ENCODE measurements around the gene MAPKBP1. TPM values are rescaled to one million over a fixed set of nuclear protein-coding genes. Genes with fewer than 3 reads are reported as not detected.
A peak's percentile ranks its signal among the peaks of the same experiment; 100 is the strongest.
"Not testable (repeated sequence)": the region's sequence is repeated elsewhere in the genome, so short reads cannot be mapped to it uniquely, and the experiment has no call there.

MAPKBP1 gene, protein sequence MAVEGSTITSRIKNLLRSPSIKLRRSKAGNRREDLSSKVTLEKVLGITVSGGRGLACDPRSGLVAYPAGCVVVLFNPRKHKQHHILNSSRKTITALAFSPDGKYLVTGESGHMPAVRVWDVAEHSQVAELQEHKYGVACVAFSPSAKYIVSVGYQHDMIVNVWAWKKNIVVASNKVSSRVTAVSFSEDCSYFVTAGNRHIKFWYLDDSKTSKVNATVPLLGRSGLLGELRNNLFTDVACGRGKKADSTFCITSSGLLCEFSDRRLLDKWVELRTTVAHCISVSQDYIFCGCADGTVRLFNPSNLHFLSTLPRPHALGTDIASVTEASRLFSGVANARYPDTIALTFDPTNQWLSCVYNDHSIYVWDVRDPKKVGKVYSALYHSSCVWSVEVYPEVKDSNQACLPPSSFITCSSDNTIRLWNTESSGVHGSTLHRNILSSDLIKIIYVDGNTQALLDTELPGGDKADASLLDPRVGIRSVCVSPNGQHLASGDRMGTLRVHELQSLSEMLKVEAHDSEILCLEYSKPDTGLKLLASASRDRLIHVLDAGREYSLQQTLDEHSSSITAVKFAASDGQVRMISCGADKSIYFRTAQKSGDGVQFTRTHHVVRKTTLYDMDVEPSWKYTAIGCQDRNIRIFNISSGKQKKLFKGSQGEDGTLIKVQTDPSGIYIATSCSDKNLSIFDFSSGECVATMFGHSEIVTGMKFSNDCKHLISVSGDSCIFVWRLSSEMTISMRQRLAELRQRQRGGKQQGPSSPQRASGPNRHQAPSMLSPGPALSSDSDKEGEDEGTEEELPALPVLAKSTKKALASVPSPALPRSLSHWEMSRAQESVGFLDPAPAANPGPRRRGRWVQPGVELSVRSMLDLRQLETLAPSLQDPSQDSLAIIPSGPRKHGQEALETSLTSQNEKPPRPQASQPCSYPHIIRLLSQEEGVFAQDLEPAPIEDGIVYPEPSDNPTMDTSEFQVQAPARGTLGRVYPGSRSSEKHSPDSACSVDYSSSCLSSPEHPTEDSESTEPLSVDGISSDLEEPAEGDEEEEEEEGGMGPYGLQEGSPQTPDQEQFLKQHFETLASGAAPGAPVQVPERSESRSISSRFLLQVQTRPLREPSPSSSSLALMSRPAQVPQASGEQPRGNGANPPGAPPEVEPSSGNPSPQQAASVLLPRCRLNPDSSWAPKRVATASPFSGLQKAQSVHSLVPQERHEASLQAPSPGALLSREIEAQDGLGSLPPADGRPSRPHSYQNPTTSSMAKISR (N-terminal part only)
- total RNA-seq, result 24.8 and 27.1 TPM in 2 replicates

DNA sequence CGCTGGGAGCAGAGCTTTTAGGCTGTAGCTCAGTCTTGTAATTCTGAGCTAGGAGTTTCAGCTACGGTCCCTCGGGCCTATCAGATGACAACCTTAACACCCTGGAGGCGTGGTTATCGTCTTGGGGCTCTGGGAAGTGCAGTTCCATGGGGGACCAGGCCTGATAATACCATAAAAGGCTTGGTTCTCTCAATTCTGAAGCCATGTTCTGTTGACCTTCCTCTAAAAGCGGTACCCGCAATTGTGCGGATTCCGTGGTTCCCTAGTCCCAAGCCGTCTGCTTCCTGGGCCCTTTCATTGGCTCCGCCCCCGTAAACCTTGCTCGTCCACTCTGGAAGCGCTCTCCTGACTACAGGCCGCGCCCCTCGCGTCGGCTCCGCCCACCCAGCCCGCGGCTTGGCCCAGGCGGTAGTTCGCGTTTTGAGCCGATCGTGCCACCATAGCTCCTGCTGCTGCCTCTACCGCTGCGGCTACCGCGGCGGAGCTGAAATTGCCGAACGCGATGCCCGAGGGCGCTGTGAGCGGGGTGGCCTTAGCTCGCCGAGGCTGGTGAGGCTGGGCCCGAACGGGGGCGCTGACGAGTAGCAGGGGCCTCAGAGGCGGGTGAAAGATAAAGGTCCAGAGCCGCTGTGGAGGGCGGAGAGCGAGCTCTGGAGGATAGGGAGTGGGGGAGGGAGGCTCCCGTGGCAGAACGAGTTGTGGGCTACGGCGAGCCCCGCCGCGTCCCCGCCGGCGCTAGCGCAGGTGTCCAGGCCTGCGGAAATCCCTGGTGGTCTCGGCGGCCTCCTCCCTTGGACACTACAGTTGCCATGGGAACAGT, at the start of gene MAPKBP1:
TSS of gene MAPKBP1 (plus strand) at position 423 of the 820 bp plus-strand sequence. CDS start 792 bp downstream, outside the sequence.
- intact Hi-C loops (cut with micrococcal nuclease), result loop anchor here (1.0 to 2.0 kb wide), 5 partner anchors 37 to 197 kb away; partner anchors contain the start of gene JMJD7
- Mint-ChIP-seq H3K9me3 (no peaks in the 10 kb centered on the region), H3K36me3 (ENCODE audit: low read depth) (no peaks in the 10 kb centered on the region), H3K4me1 (peaks cover 49% of the 10 kb centered on the region), H3K4me3 (peak within 1 kb of the TSS; percentile 95), H3K27me3 (no peaks in the 10 kb centered on the region), H3K27ac (peak within 1 kb of the TSS; percentile 94)
- DNase-seq, result peak; percentile 100

- no peak overlapping the region for H3K4me3 Mint-ChIP-seq
- intact Hi-C loops (cut with micrococcal nuclease), result no loop called here
- peaks cover 7% of the 10 kb centered on the region for H3K36me3 Mint-ChIP-seq (ENCODE audit: low read depth)
- no peaks in the 10 kb centered on the region for H3K4me1 Mint-ChIP-seq
- no peak for DNase-seq
- H3K27ac Mint-ChIP-seq, result no peak overlapping the region
- no peaks in the 10 kb centered on the region for H3K9me3 Mint-ChIP-seq
- no peaks in the 10 kb centered on the region for H3K27me3 Mint-ChIP-seq
These were observed 47.1 kb upstream of the MAPKBP1 start for GRCh38 chr15:41727143-41727542.

GRCh38 chr15:41728061-41728460, 46.2 kb upstream of the MAPKBP1 start:
- H3K36me3 Mint-ChIP-seq (ENCODE audit: low read depth); H3K4me1 Mint-ChIP-seq; H3K4me3 Mint-ChIP-seq; H3K9me3 Mint-ChIP-seq; H3K27me3 Mint-ChIP-seq; H3K27ac Mint-ChIP-seq; DNase-seq; intact Hi-C loops (cut with micrococcal nuclease): not testable (repeated sequence)

GRCh38 chr15:41730543-41730942, 43.7 kb upstream of the MAPKBP1 start:
- no peak overlapping the region for H3K4me3 Mint-ChIP-seq
- H3K27me3 Mint-ChIP-seq, result no peaks in the 10 kb centered on the region
- H3K9me3 Mint-ChIP-seq, result no peaks in the 10 kb centered on the region
- no peak for DNase-seq
- H3K4me1 Mint-ChIP-seq, result no peaks in the 10 kb centered on the region
- intact Hi-C loops (cut with micrococcal nuclease), result no loop called here
- peaks cover 13% of the 10 kb centered on the region for H3K36me3 Mint-ChIP-seq (ENCODE audit: low read depth)
- no peak overlapping the region for H3K27ac Mint-ChIP-seq

- Mint-ChIP-seq H3K4me3 (no peak overlapping the region), H3K4me1 (no peaks in the 10 kb centered on the region), H3K27me3 (no peaks in the 10 kb centered on the region), H3K36me3 (ENCODE audit: low read depth) (peaks cover 16% of the 10 kb centered on the region), H3K27ac (no peak overlapping the region), H3K9me3 (no peaks in the 10 kb centered on the region)
- intact Hi-C loops (cut with micrococcal nuclease), result no loop called here
- DNase-seq, result no peak
These were observed 41.8 kb upstream of the MAPKBP1 start for GRCh38 chr15:41732483-41732882.

GRCh38 chr15:41734079-41734478, 40.2 kb upstream of the MAPKBP1 start:
- no peaks in the 10 kb centered on the region for H3K4me1 Mint-ChIP-seq
- no peak overlapping the region for H3K27ac Mint-ChIP-seq
- peaks cover 25% of the 10 kb centered on the region for H3K36me3 Mint-ChIP-seq (ENCODE audit: low read depth)

DNA sequence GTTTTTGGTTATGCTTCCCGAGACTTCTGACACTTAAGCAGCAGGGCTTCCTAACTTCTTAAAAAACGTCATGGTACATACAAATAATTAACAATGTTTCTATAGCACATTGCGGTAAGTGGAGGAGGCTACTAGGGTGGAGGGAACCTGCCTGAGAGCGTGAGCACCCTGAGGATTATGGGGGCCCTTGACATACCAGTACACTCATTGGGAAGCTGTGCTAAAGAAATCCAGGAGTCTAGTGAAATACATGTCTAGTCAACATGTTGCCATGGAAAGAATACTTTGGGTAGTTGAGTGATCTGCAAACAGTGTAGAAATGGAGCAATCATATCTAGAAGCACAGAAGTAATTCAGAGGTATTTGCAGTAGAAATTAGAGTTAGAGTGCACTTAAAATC, 39.2 kb upstream of the MAPKBP1 start:
- Mint-ChIP-seq H3K27ac (no peak overlapping the region), H3K27me3 (no peaks in the 10 kb centered on the region), H3K9me3 (no peaks in the 10 kb centered on the region), H3K4me1 (no peaks in the 10 kb centered on the region), H3K4me3 (no peak overlapping the region), H3K36me3 (ENCODE audit: low read depth) (peaks cover 28% of the 10 kb centered on the region)
- intact Hi-C loops (cut with micrococcal nuclease), result no loop called here
- DNase-seq, result no peak

More at GRCh38 chr15:41734079-41734478, 40.2 kb upstream of the MAPKBP1 start:
- intact Hi-C loops (cut with micrococcal nuclease), result no loop called here
- Mint-ChIP-seq H3K4me3 (no peak overlapping the region), H3K27me3 (no peaks in the 10 kb centered on the region), H3K9me3 (no peaks in the 10 kb centered on the region)
- DNase-seq, result no peak

DNA sequence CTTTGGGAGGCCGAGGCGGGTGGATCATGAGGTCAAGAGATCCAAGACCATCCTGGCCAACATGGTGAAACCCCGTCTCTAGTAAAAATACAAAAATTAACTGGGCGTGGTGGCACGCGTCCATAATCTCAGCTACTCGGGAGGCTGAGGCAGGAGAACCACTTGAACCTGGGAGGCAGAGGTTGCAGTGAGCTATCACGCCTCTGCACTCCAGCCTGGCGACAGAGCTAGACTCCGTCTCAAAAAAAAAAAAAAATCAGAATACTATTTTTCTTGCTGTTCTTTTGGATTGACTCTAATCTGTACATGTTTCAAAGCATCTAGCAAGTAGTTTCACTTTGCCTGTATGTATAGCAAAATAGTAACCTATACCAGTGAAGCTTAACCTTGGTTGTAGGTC, 38.8 kb upstream of the MAPKBP1 start:
- H3K4me1 Mint-ChIP-seq; H3K9me3 Mint-ChIP-seq; DNase-seq; H3K4me3 Mint-ChIP-seq; intact Hi-C loops (cut with micrococcal nuclease); H3K27me3 Mint-ChIP-seq; H3K27ac Mint-ChIP-seq: not testable (repeated sequence)
- peaks cover 30% of the 10 kb centered on the region for H3K36me3 Mint-ChIP-seq (ENCODE audit: low read depth)

DNA sequence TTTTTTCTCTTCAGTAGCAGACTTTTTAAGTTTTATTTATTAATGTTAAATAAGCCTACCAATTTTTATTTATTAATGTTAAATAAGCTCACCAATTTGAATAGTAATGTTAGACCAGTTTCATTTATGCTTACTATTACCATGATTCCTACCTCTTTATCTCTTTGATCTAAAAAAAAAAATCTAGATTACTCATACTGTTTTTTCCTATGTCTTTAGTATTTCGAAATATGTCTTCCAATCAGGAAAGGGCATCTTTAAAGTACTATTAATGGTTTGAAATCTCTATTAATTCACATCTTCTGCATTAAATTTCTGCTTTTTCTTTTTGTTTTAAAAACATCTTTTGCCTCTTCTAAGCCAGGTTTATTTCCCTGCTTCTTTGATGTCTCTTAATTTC, 27.5 kb upstream of the MAPKBP1 start:
- no peak overlapping the region for H3K4me3 Mint-ChIP-seq
- H3K9me3 Mint-ChIP-seq, result no peaks in the 10 kb centered on the region
- H3K27me3 Mint-ChIP-seq, result no peaks in the 10 kb centered on the region
- DNase-seq, result no peak
- no peak overlapping the region for H3K27ac Mint-ChIP-seq
- intact Hi-C loops (cut with micrococcal nuclease), result no loop called here
- peaks cover 2% of the 10 kb centered on the region for H3K4me1 Mint-ChIP-seq
- H3K36me3 Mint-ChIP-seq (ENCODE audit: low read depth), result peaks cover 25% of the 10 kb centered on the region

- intact Hi-C loops (cut with micrococcal nuclease), result no loop called here
- Mint-ChIP-seq H3K27me3 (no peaks in the 10 kb centered on the region), H3K9me3 (no peaks in the 10 kb centered on the region), H3K4me3 (no peak overlapping the region), H3K4me1 (no peaks in the 10 kb centered on the region), H3K27ac (no peak overlapping the region), H3K36me3 (ENCODE audit: low read depth) (peaks cover 34% of the 10 kb centered on the region)
- DNase-seq, result no peak
These were observed 18.1 kb upstream of the MAPKBP1 start for GRCh38 chr15:41756198-41756597.

DNA sequence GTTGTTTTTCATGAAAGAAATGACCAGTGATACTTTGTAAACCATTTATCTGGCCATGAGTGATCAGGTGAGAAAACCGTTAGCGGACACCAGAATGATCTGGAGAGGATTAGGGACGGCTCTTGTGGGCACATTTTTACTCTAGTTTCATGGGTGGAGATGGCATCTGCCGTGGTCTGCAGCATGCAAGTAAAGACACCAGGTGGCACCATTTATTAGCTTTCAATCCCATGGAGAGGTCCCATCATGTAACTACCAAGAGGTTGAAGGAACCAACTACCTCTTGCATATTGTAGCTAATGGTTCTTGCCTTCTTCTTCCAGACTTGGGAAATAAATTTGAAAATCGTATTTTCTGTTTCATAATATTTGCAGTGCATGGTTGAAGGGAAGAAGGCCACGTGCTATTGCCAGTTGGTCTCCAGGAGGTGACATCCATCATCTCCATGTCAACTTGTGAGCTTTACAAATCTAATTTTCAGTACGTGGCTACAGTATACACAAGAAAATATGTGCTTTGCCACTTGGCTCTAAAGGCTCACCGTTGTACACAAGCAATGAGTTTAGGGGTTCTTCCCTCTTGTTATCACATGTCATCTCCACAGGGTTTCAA, 1.5 kb upstream of the MAPKBP1 start:
- Mint-ChIP-seq H3K4me1 (peaks cover 37% of the 10 kb centered on the region), H3K36me3 (ENCODE audit: low read depth) (peaks cover 3% of the 10 kb centered on the region), H3K4me3 (peak overlapping the region; percentile 95), H3K27ac (peak overlapping the region; percentile 94), H3K27me3 (no peaks in the 10 kb centered on the region), H3K9me3 (no peaks in the 10 kb centered on the region)
- intact Hi-C loops (cut with micrococcal nuclease), result no loop called here
- peak; percentile 89 for DNase-seq

GRCh38 chr15:41773332-41773728, 954 bp upstream of the MAPKBP1 start:
- peaks cover 41% of the 10 kb centered on the region for H3K4me1 Mint-ChIP-seq
- no peaks in the 10 kb centered on the region for H3K9me3 Mint-ChIP-seq
- H3K27ac Mint-ChIP-seq, result peak overlapping the region; percentile 94
- H3K36me3 Mint-ChIP-seq (ENCODE audit: low read depth), result peaks cover 3% of the 10 kb centered on the region
- DNase-seq, result no peak
- intact Hi-C loops (cut with micrococcal nuclease), result no loop called here
- H3K27me3 Mint-ChIP-seq, result no peaks in the 10 kb centered on the region
- peak overlapping the region; percentile 95 for H3K4me3 Mint-ChIP-seq

Measured in activated CD4-positive, alpha-beta T cell treated with anti-CD3 and anti-CD28 coated beads, Interleukin-2, amount 10 ng/mL, durations not matched to agents 24 days and 14 days (primary cell).